HEK293 (cell line): Measurements from ENCODE around the gene PAX3.

Experiments
- KLF16 ChIP-seq: fragments of 450-650 bp; formaldehyde crosslinking; IDR thresholded peaks from 2 replicates; pipeline ENCODE4 v1.5.1; 2017; ENCODE audit warnings: missing biosample characterization, missing genetic modification characterization
- ZIC2 ChIP-seq: fragments of 450-650 bp; formaldehyde crosslinking; IDR thresholded peaks from 2 replicates; pipeline ENCODE4 v1.5.1; 2016; ENCODE audit warnings: missing biosample characterization, missing genetic modification characterization
- ZNF792 ChIP-seq: fragments of 450-650 bp; formaldehyde crosslinking; IDR thresholded peaks from 2 replicates; pipeline ENCODE4 v1.5.1; 2016; ENCODE audit warnings: missing biosample characterization, missing genetic modification characterization
- TF ChIP-seq, protein P1 (sequence below): fragments of 450-650 bp; formaldehyde crosslinking; IDR thresholded peaks from 2 replicates; pipeline ENCODE4 v1.5.1; 2016; ENCODE audit warnings: missing biosample characterization, missing genetic modification characterization
- TF ChIP-seq, protein P2 (sequence below): fragments of 450-650 bp; formaldehyde crosslinking; IDR thresholded peaks from 2 replicates; pipeline ENCODE4 v1.5.1; 2016; ENCODE audit warnings: missing biosample characterization, missing genetic modification characterization
- TF ChIP-seq, protein P3 (sequence below): fragments of 450-650 bp; formaldehyde crosslinking; IDR thresholded peaks from 2 replicates; pipeline ENCODE4 v1.5.1; 2016; ENCODE audit warnings: missing biosample characterization, missing genetic modification characterization
- TF ChIP-seq, protein P4 (sequence below): fragments of 450-650 bp; IDR thresholded peaks from 2 replicates; pipeline ENCODE4 v1.5.1; 2018; ENCODE audit warnings: missing biosample characterization, mild to moderate bottlenecking, missing genetic modification characterization

DNA sequence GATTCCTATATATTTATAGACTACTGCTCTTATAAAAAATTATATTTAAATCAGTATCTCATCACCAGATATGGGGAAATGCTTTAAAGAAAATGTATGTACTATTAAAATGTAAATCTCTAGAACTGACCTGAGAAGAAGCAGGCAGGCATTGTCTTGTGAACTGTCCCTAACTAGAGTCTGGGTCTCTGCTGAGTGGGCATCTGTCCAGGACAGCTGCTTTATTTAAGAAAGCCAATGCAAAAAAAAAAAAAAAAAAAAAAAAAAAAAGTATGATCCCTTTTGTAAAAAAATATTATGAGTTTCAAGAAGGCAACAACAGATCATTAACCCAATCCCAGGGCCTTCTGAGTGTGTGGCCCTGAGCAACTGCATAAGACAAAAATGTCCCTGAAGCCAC lies 66.0 kb downstream of the PAX3 start:
- TF ChIP-seq KLF16 (tag by site-specific recombination), result no peak
- TF ChIP-seq ZNF792 (tag by site-specific recombination), result no peak
- TF ChIP-seq, protein P1, sequence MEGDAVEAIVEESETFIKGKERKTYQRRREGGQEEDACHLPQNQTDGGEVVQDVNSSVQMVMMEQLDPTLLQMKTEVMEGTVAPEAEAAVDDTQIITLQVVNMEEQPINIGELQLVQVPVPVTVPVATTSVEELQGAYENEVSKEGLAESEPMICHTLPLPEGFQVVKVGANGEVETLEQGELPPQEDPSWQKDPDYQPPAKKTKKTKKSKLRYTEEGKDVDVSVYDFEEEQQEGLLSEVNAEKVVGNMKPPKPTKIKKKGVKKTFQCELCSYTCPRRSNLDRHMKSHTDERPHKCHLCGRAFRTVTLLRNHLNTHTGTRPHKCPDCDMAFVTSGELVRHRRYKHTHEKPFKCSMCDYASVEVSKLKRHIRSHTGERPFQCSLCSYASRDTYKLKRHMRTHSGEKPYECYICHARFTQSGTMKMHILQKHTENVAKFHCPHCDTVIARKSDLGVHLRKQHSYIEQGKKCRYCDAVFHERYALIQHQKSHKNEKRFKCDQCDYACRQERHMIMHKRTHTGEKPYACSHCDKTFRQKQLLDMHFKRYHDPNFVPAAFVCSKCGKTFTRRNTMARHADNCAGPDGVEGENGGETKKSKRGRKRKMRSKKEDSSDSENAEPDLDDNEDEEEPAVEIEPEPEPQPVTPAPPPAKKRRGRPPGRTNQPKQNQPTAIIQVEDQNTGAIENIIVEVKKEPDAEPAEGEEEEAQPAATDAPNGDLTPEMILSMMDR (tag by site-specific recombination), result no peak
- TF ChIP-seq, protein P2, sequence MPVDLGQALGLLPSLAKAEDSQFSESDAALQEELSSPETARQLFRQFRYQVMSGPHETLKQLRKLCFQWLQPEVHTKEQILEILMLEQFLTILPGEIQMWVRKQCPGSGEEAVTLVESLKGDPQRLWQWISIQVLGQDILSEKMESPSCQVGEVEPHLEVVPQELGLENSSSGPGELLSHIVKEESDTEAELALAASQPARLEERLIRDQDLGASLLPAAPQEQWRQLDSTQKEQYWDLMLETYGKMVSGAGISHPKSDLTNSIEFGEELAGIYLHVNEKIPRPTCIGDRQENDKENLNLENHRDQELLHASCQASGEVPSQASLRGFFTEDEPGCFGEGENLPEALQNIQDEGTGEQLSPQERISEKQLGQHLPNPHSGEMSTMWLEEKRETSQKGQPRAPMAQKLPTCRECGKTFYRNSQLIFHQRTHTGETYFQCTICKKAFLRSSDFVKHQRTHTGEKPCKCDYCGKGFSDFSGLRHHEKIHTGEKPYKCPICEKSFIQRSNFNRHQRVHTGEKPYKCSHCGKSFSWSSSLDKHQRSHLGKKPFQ (tag by site-specific recombination), result no peak
- no peak for TF ChIP-seq ZIC2 (tag by site-specific recombination)
- TF ChIP-seq, protein P3, sequence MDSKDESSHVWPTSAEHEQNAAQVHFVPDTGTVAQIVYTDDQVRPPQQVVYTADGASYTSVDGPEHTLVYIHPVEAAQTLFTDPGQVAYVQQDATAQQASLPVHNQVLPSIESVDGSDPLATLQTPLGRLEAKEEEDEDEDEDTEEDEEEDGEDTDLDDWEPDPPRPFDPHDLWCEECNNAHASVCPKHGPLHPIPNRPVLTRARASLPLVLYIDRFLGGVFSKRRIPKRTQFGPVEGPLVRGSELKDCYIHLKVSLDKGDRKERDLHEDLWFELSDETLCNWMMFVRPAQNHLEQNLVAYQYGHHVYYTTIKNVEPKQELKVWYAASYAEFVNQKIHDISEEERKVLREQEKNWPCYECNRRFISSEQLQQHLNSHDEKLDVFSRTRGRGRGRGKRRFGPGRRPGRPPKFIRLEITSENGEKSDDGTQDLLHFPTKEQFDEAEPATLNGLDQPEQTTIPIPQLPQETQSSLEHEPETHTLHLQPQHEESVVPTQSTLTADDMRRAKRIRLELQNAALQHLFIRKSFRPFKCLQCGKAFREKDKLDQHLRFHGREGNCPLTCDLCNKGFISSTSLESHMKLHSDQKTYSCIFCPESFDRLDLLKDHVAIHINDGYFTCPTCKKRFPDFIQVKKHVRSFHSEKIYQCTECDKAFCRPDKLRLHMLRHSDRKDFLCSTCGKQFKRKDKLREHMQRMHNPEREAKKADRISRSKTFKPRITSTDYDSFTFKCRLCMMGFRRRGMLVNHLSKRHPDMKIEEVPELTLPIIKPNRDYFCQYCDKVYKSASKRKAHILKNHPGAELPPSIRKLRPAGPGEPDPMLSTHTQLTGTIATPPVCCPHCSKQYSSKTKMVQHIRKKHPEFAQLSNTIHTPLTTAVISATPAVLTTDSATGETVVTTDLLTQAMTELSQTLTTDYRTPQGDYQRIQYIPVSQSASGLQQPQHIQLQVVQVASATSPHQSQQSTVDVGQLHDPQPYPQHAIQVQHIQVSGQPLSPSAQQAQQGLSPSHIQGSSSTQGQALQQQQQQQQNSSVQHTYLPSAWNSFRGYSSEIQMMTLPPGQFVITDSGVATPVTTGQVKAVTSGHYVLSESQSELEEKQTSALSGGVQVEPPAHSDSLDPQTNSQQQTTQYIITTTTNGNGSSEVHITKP (tag by site-specific recombination), result no peak
- TF ChIP-seq, protein P4, sequence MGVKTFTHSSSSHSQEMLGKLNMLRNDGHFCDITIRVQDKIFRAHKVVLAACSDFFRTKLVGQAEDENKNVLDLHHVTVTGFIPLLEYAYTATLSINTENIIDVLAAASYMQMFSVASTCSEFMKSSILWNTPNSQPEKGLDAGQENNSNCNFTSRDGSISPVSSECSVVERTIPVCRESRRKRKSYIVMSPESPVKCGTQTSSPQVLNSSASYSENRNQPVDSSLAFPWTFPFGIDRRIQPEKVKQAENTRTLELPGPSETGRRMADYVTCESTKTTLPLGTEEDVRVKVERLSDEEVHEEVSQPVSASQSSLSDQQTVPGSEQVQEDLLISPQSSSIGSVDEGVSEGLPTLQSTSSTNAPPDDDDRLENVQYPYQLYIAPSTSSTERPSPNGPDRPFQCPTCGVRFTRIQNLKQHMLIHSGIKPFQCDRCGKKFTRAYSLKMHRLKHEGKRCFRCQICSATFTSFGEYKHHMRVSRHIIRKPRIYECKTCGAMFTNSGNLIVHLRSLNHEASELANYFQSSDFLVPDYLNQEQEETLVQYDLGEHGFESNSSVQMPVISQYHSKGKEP, result no peak
